SK-N-SH (cell line): ENCODE results near the gene SRSF3. TPM values are rescaled to one million over a fixed set of nuclear protein-coding genes. Genes with fewer than 3 reads are reported as not detected.

Experiments used
- CTCF ChIA-PET: fragments of 300-600, 350-600 bp; formaldehyde crosslinking; extraction: SDS; loops from one replicate; lab custom pipeline; 2021; lab: Yijun Ruan, JAX
- POLR2A ChIA-PET: fragments of 350-600 bp; sonication (Branson Sonifier 250); formaldehyde crosslinking; extraction: SDS; loops from one replicate; lab custom pipeline; 2020; ENCODE audit warnings: antibody characterized with exemption, inconsistent platforms; lab: Yijun Ruan, JAX
- DNase-seq: peaks from one replicate; pipeline ENCODE4 v3.0.0; 2012
- H2AFZ ChIP-seq: fragments of 200-600 bp; sonication (generic); 2 replicates; pipeline ENCODE4 v1.8.1; 2016; ENCODE audit warnings: antibody characterized with exemption, mild to moderate bottlenecking, low read depth
- H3F3A ChIP-seq: fragments of 200-600 bp; sonication (generic); replicated peaks from 2 replicates; pipeline ENCODE3; 2016; ENCODE audit warnings: antibody characterized with exemption, mild to moderate bottlenecking; ENCODE audit not compliant: insufficient read depth
- H3K27ac ChIP-seq, 2 experiments: fragments of 200-500 bp in 1 of 2; fragments of 200-600 bp in 1 of 2; sonication (Bioruptor generic) in 1 of 2; sonication (generic), shearing (Covaris generic) in 1 of 2; 2 replicates each; pipeline versions ENCODE4 v1.5.1 to v1.6.1; 2014 to 2016; ENCODE audit warnings: low read depth in 2 of 2, inconsistent platforms in 1 of 2, low read length in 1 of 2, mild to moderate bottlenecking in 1 of 2, mixed read lengths in 1 of 2
- H3K27me3 ChIP-seq: fragments of 200-600 bp; sonication (generic), shearing (Covaris generic); 2 replicates; pipeline ENCODE4 v1.6.1; 2016; ENCODE audit warnings: mixed run types; ENCODE audit not compliant: insufficient read depth
- H3K36me3 ChIP-seq, 2 experiments: fragments of 200-500 bp in 1 of 2; fragments of 200-600 bp in 1 of 2; sonication (Bioruptor generic) in 1 of 2; sonication (generic) in 1 of 2; replicated peaks in 1 of 2; 2 replicates each; pipeline versions ENCODE3 to v1.5.1; 2014 to 2016; ENCODE audit warnings: low read length in 1 of 2, mild to moderate bottlenecking in 1 of 2; ENCODE audit not compliant: insufficient read depth in 2 of 2, control insufficient read depth in 1 of 2
- H3K4me1 ChIP-seq, 2 experiments: fragments of 200-500 bp in 1 of 2; fragments of 200-600 bp in 1 of 2; sonication (Bioruptor generic) in 1 of 2; sonication (generic), shearing (Covaris generic) in 1 of 2; 2 replicates each; pipeline versions ENCODE4 v1.5.1 to v1.6.1; 2014 to 2016; ENCODE audit warnings: low read depth in 1 of 2, low read length in 1 of 2, mixed run types in 1 of 2; ENCODE audit not compliant: insufficient read depth in 2 of 2, control insufficient read depth in 1 of 2
- H3K4me2 ChIP-seq: fragments of 200-600 bp; sonication (generic), shearing (Covaris generic); 2 replicates; pipeline ENCODE4 v1.6.1; 2017; ENCODE audit warnings: mixed run types
- H3K4me3 ChIP-seq, 2 experiments: fragments of 200-500 bp in 1 of 2; fragments of 200-600 bp in 1 of 2; sonication (Bioruptor generic) in 1 of 2; sonication (generic), shearing (Covaris generic) in 1 of 2; 2 replicates each; pipeline versions ENCODE4 v1.5.1 to v1.8.1; 2014 to 2016; ENCODE audit warnings: low read depth in 2 of 2, inconsistent platforms in 1 of 2, low read length in 1 of 2, mild to moderate bottlenecking in 1 of 2, mixed read lengths in 1 of 2, moderate library complexity in 1 of 2
- H3K79me2 ChIP-seq: fragments of 200-600 bp; sonication (generic); 2 replicates; pipeline ENCODE4 v1.8.1; 2017; ENCODE audit warnings: mild to moderate bottlenecking; ENCODE audit not compliant: insufficient read depth
- H3K9ac ChIP-seq: fragments of 200-600 bp; sonication (generic); 2 replicates; pipeline ENCODE4 v1.6.1; 2017; ENCODE audit warnings: mixed run types
- H3K9me2 ChIP-seq: fragments of 200-600 bp; sonication (generic); 2 replicates; pipeline ENCODE4 v1.6.1; 2017; ENCODE audit warnings: mixed run types
- H3K9me3 ChIP-seq: fragments of 200-600 bp; sonication (generic); 2 replicates; pipeline ENCODE4 v1.6.1; 2017; ENCODE audit warnings: mixed run types, mild to moderate bottlenecking, moderate library complexity
- H4K20me1 ChIP-seq: fragments of 200-600 bp; sonication (generic); 2 replicates; pipeline ENCODE4 v1.6.1; 2017; ENCODE audit warnings: mild to moderate bottlenecking, mixed run types; ENCODE audit not compliant: insufficient read depth
- FOXJ3 ChIP-seq: sonication (generic); formaldehyde crosslinking; IDR thresholded peaks from 2 replicates; pipeline ENCODE4 v1.5.1; 2020; ENCODE audit warnings: mild to moderate bottlenecking, missing genetic modification reagents
- GABPA ChIP-seq: IDR thresholded peaks from 2 replicates; pipeline ENCODE4 v1.4.0; 2012; ENCODE audit warnings: low read depth, mild to moderate bottlenecking
- MEF2A ChIP-seq: IDR thresholded peaks from 2 replicates; pipeline ENCODE4 v1.4.0; 2012; ENCODE audit warnings: low read depth, borderline replicate concordance
- RCOR1 ChIP-seq: fragments of 150-350 bp; IDR thresholded peaks from 2 replicates; pipeline ENCODE4 v1.6.1; 2017; ENCODE audit warnings: antibody characterized with exemption, low read length
- RXRA ChIP-seq: IDR thresholded peaks from 2 replicates; pipeline ENCODE4 v1.4.0; 2012; ENCODE audit warnings: low read depth, mild to moderate bottlenecking, borderline replicate concordance
- SIN3A ChIP-seq: IDR thresholded peaks from 2 replicates; pipeline ENCODE4 v1.6.1; 2012; ENCODE audit warnings: low read depth, mild to moderate bottlenecking, low read length, moderate library complexity, borderline replicate concordance
- WGBS: methylation state at CpG from one replicate; pipeline ENCODE4 v1.1.6; 2017; ENCODE audit warnings: low lambda C conversion rate; 5-methylcytosine and 5-hydroxymethylcytosine counted together
- polyA plus RNA-seq, 3 experiments: library from polyadenylated mRNA; depleted of rRNA; stranded (reverse); fragments of >200 nt; gene quantifications; 2 replicates each; pipeline ENCODE4 v1.2.3, GENCODE V29; 2012
- TF ChIP-seq, protein P1 (sequence below): IDR thresholded peaks from 2 replicates; pipeline ENCODE4; 2012
- TF ChIP-seq, protein P2 (sequence below): IDR thresholded peaks from 2 replicates; pipeline ENCODE4 v1.4.0; 2012; ENCODE audit warnings: low read depth, borderline replicate concordance

The SRSF3 gene
- polyA plus RNA-seq, 1 of the 3 experiments (the other 2 are of a cell fraction): 351 TPM

DNA sequence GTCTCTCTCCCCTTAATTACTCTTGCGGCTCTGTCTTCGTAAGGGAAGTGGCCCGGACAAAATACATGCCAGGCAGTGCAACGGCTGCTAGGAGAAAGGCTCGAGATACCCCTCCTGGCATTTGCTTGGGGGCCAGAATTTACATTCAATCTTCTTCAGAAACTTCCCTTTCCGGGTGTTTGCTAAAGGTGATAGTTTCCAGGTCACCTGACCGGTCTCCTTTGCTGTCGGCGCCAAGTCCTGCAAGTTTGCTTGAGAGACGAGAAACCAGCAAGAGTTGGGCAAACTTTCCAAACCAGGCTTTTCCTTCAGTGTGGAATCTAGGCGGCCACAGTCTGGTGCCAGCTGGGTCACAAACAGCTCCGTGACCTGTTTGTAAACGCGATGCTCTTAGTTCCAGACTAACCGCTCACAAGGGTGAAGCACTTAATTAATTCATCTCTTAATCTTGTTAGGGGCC lies 563 bp upstream of the SRSF3 start:
- H2AFZ ChIP-seq: peak overlapping the region; percentile 95
- H3K9me3 ChIP-seq: no peaks in the 10 kb centered on the region
- DNase-seq: peak; percentile 54
- peak overlapping the region; percentile 94 to 96 for H3K27ac ChIP-seq
- peak overlapping the region; percentile 100 for H3K9ac ChIP-seq
- 32% methylated on average over 9 of the region's 15 CpGs for WGBS
- peaks cover 40% of the 10 kb centered on the region for H4K20me1 ChIP-seq
- H3K9me2 ChIP-seq: no peaks in the 10 kb centered on the region
- CTCF ChIA-PET: interaction anchor here (1.0 kb wide), 1 partner anchor 89 kb away, joined by 3 read pairs; no protein-coding TSS in a partner anchor
- H3F3A ChIP-seq: peaks cover 21% of the 10 kb centered on the region
- peaks cover 51% of the 10 kb centered on the region for H3K79me2 ChIP-seq
- POLR2A ChIA-PET: interaction anchor here (0.6 to 1.3 kb wide), 5 partner anchors 14 to 150 kb away, joined by 3 to 5 read pairs (median 3); partner anchors contain the start of genes CDKN1A, KCTD20 and PXT1
- TF ChIP-seq, protein P1, sequence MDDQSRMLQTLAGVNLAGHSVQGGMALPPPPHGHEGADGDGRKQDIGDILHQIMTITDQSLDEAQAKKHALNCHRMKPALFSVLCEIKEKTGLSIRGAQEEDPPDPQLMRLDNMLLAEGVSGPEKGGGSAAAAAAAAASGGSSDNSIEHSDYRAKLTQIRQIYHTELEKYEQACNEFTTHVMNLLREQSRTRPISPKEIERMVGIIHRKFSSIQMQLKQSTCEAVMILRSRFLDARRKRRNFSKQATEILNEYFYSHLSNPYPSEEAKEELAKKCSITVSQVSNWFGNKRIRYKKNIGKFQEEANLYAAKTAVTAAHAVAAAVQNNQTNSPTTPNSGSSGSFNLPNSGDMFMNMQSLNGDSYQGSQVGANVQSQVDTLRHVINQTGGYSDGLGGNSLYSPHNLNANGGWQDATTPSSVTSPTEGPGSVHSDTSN: no peak
- TF ChIP-seq, protein P2, sequence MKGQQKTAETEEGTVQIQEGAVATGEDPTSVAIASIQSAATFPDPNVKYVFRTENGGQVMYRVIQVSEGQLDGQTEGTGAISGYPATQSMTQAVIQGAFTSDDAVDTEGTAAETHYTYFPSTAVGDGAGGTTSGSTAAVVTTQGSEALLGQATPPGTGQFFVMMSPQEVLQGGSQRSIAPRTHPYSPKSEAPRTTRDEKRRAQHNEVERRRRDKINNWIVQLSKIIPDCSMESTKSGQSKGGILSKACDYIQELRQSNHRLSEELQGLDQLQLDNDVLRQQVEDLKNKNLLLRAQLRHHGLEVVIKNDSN: peak; percentile 60; the same call in 1 of the 2 replicates
- TF ChIP-seq GABPA (peak; percentile 47; the same call in 1 of the 2 replicates), FOXJ3 (CRISPR knock-in tag) (peak; percentile 35; the same call in 1 of the 2 replicates), MEF2A (no peak), RXRA (no peak)
- peaks cover 3 to 12% of the 10 kb centered on the region in 2 experiments; a peak in 3 of 4 replicates for H3K4me1 ChIP-seq
- peaks cover 20 to 38% of the 10 kb centered on the region in 2 experiments for H3K36me3 ChIP-seq
- no peaks in the 10 kb centered on the region for H3K27me3 ChIP-seq
- H3K4me2 ChIP-seq: peak overlapping the region; percentile 65
- peak overlapping the region; percentile 74 to 99 for H3K4me3 ChIP-seq

DNA sequence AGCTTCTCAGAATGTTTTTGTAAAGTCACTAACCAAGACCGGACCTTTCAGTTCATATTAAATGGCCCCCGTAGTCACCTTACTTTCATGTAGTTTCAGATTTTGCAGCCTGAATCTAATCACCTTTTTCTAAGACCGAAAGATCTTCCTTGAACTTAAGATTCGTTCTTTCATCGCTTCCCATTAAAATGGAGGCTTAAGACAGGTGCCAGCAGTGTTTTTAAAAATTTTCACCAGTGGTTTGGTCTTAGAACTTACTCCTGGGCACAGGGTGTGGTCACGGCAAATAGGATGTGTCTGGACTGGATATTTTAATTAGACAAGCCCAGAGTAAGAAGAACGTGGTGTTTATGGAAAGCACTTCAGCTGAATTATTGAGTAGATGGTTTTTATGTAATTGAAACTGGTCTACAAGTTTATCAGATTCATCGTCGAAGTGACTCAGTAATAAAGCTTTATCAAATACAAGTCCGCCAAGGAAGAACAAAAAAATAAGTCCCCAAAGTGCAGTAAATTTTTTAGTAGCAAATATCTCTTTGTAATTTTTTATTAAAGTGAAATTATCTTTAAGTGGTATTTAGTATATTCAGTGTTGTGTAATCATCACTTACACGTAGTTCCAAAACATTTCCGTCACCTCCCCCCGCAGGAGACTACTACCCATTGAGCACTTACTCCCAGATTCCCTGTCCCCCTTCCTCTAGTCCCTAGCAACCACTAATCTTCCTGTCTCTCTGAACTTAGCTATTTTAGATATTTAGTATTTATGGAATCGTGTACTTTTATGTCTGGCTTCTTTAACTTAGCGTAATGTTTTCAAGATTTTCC lies 868 bp downstream of the SRSF3 start:
- H3K9me3 ChIP-seq: no peaks in the 10 kb centered on the region
- peak overlapping the region; percentile 100 for H3K9ac ChIP-seq
- peak overlapping the region; percentile 94 to 96 for H3K27ac ChIP-seq
- peaks cover 34 to 52% of the 10 kb centered on the region in 2 experiments for H3K36me3 ChIP-seq
- H3K79me2 ChIP-seq: peaks cover 65% of the 10 kb centered on the region
- ChIA-PET POLR2A (interaction anchor here (1.0 to 1.3 kb wide), 3 partner anchors 44 to 154 kb away, joined by 3 to 6 read pairs (median 4); no protein-coding TSS in a partner anchor), CTCF (interaction anchor here (1.7 to 1.8 kb wide), 2 partner anchors 12 to 172 kb away, joined by 5 to 6 read pairs; no protein-coding TSS in a partner anchor)
- no peaks in the 10 kb centered on the region for H3K9me2 ChIP-seq
- H3K4me2 ChIP-seq: peak overlapping the region; percentile 81
- no peaks in the 10 kb centered on the region for H3K27me3 ChIP-seq
- H2AFZ ChIP-seq: no peak overlapping the region
- 1% methylated on average over 15 of the region's 15 CpGs for WGBS
- peaks cover 54% of the 10 kb centered on the region for H4K20me1 ChIP-seq
- H3F3A ChIP-seq: peaks cover 35% of the 10 kb centered on the region
- TF ChIP-seq SIN3A: peak; percentile 70
- no peak for TF ChIP-seq RCOR1
- peak; percentile 43 for DNase-seq
- peak overlapping the region; percentile 74 to 99 for H3K4me3 ChIP-seq
- H3K4me1 ChIP-seq: peaks cover 17 to 25% of the 10 kb centered on the region in 2 experiments
